A673 (cell line): ENCODE data around the gene DESI1.

Experiments
- EZH2 ChIP-seq: fragments of 200-600 bp; sonication (generic); IDR thresholded peaks from 2 replicates; pipeline ENCODE4 v1.6.1; 2017; ENCODE audit warnings: borderline replicate concordance, low read depth, mild to moderate bottlenecking, mixed read lengths, antibody characterized with exemption, low read length; ENCODE audit not compliant: poor library complexity, severe bottlenecking
- TF ChIP-seq, protein P1 (sequence below): fragments of 300-800, 200-600 bp; sonication (generic); conservative IDR thresholded peaks from 2 replicates; pipeline ENCODE4 v1.5.1; 2017; ENCODE audit warnings: low read depth, mild to moderate bottlenecking, antibody characterized with exemption, low read length, moderate library complexity, mixed read lengths

DNA sequence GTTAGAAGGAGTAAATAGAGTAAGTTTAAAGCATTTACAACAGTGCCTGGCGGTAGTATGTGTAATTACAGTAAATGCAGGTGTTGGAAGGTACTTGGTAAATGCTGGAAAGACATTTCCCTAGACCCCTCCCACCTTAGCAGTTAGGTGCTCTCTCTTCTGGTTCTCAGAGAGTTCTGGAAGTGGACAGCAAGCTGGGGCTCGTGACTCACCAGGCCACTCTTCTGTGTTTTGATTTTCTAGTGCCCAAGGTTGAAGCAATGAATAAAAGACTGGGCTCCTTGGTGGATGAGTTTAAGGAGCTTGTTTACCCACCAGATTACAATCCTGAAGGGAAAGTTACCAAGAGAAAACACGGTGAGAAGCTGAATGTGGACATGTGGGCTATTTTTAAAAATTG is 40.2 kb upstream of the DESI1 start:
- TF ChIP-seq, protein P1, sequence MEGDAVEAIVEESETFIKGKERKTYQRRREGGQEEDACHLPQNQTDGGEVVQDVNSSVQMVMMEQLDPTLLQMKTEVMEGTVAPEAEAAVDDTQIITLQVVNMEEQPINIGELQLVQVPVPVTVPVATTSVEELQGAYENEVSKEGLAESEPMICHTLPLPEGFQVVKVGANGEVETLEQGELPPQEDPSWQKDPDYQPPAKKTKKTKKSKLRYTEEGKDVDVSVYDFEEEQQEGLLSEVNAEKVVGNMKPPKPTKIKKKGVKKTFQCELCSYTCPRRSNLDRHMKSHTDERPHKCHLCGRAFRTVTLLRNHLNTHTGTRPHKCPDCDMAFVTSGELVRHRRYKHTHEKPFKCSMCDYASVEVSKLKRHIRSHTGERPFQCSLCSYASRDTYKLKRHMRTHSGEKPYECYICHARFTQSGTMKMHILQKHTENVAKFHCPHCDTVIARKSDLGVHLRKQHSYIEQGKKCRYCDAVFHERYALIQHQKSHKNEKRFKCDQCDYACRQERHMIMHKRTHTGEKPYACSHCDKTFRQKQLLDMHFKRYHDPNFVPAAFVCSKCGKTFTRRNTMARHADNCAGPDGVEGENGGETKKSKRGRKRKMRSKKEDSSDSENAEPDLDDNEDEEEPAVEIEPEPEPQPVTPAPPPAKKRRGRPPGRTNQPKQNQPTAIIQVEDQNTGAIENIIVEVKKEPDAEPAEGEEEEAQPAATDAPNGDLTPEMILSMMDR, result no peak
- no peak for TF ChIP-seq EZH2
